SHP77 treated with DMSO at 0.1 percent for 48 hours (cell line): ENCODE data around the gene TMEM184B.

ENCODE experiments used
- DNase-seq: peaks from one replicate; lab custom pipeline; 2025; lab: John Stamatoyannopoulos, UW

Gene TMEM184B

GRCh38 chr22:38226853-38227649 is 45.8 kb downstream of the TMEM184B start:
- no peak for DNase-seq

- DNase-seq, result no peak
Measured at GRCh38 chr22:38223289-38223960, 49.4 kb downstream of the TMEM184B start.

- no peak for DNase-seq
Measured at GRCh38 chr22:38222797-38223119, 50.1 kb downstream of the TMEM184B start.

GRCh38 chr22:38221908-38222796 is 50.7 kb downstream of the TMEM184B start:
- no peak for DNase-seq

GRCh38 chr22:38221407-38221806 is 51.4 kb downstream of the TMEM184B start:
- DNase-seq, result no peak

GRCh38 chr22:38220653-38221386 is 52.0 kb downstream of the TMEM184B start:
- DNase-seq, result no peak

- DNase-seq, result no peak
Measured at GRCh38 chr22:38220163-38220562, 52.6 kb downstream of the TMEM184B start.

- no peak for DNase-seq
Measured at GRCh38 chr22:38219632-38220031, 53.2 kb downstream of the TMEM184B start.

- DNase-seq, result no peak
Measured at GRCh38 chr22:38218661-38219622, 53.9 kb downstream of the TMEM184B start.

- DNase-seq, result no peak
Measured at GRCh38 chr22:38215156-38216038, 57.4 kb downstream of the TMEM184B start.

- no peak for DNase-seq
Measured at GRCh38 chr22:38214302-38215056, 58.3 kb downstream of the TMEM184B start.

GRCh38 chr22:38213990-38214301 is 58.9 kb downstream of the TMEM184B start:
- no peak for DNase-seq

- DNase-seq, result no peak
Measured at GRCh38 chr22:38213319-38213989, 59.4 kb downstream of the TMEM184B start.

GRCh38 chr22:38212442-38212841 is 60.4 kb downstream of the TMEM184B start:
- DNase-seq, result no peak

- no peak for DNase-seq
Measured at GRCh38 chr22:38211556-38211955, 61.3 kb downstream of the TMEM184B start.

- no peak for DNase-seq
Measured at GRCh38 chr22:38208551-38208968, 64.2 kb downstream of the TMEM184B start.

- DNase-seq, result no peak
Measured at GRCh38 chr22:38207898-38208432, 64.8 kb downstream of the TMEM184B start.
